GM12878 (cell line): Measurements from ENCODE around the gene PAK6. TPM values are rescaled to one million over a fixed set of nuclear protein-coding genes. Genes with fewer than 3 reads are reported as not detected.

ENCODE experiments used
- ATAC-seq: fragments of 200-7000 bp; cut with Tn5 transposase; 3 replicates; pipeline ENCODE4 v1.9.1; 2020; ENCODE audit warnings: mild to moderate bottlenecking, moderate library complexity
- BruUV-seq: library from RNA; stranded (reverse); fragments of 400-500 nt; replicated peaks from 2 replicates; lab custom pipeline; 2021; lab: Mats Ljungman, UMichigan
- CTCF ChIA-PET: fragments of 300-600 bp; sonication (Branson Sonifier 250); formaldehyde crosslinking; extraction: SDS; loops from one replicate; lab custom pipeline; 2021; ENCODE audit warnings: inconsistent platforms; lab: Yijun Ruan, JAX
- POLR2A ChIA-PET: fragments of 350-600 bp; formaldehyde crosslinking; extraction: SDS; loops from one replicate; lab custom pipeline; 2021; ENCODE audit warnings: inconsistent platforms; lab: Charles Lee
- RAD21 ChIA-PET: fragments of 300-600 bp; sonication (Branson Sonifier 250); formaldehyde crosslinking; loops from one replicate; lab custom pipeline; 2023; ENCODE audit warnings: antibody characterized with exemption; ENCODE audit not compliant: unreplicated experiment; lab: Charles Lee
- SMC1A ChIA-PET: fragments of 300-600 bp; sonication (Branson Sonifier 250); formaldehyde crosslinking; loops from one replicate; lab custom pipeline; 2023; ENCODE audit not compliant: unreplicated experiment, uncharacterized antibody; lab: Charles Lee
- DNase-seq: peaks from one replicate; pipeline ENCODE4 v3.0.0-alpha.2; 2011; ENCODE audit warnings: low read depth, low spot score
- FAIRE-seq: peaks from 3 replicates; lab custom pipeline; 2011; peaks lifted over from hg19 to GRCh38; lab: Jason Lieb, UNC
- H2AFZ ChIP-seq: 2 replicates; pipeline ENCODE4 v1.6.0; 2011; ENCODE audit warnings: low read depth, low read length, control low read depth; ENCODE audit not compliant: control insufficient read depth
- H3K27ac ChIP-seq: 2 replicates; pipeline ENCODE4 v1.5.1; 2011; ENCODE audit warnings: control low read depth; ENCODE audit not compliant: control insufficient read depth, insufficient read depth
- H3K27me3 ChIP-seq, 2 experiments: replicated peaks in 1 of 2; 2 replicates each; pipeline versions ENCODE4 v1.6.0 to v1.6.1; 2011; ENCODE audit warnings: low read length in 1 of 2; ENCODE audit not compliant: control insufficient read depth in 2 of 2, insufficient read depth in 2 of 2
- H3K36me3 ChIP-seq, 2 experiments: 2 replicates each; pipeline ENCODE4 v1.5.1; 2011; ENCODE audit warnings: low read length in 1 of 2; ENCODE audit not compliant: control insufficient read depth in 2 of 2, insufficient read depth in 2 of 2
- H3K4me1 ChIP-seq: 2 replicates; pipeline ENCODE4 v1.6.1; 2011; ENCODE audit warnings: mild to moderate bottlenecking, low read length, moderate library complexity, mixed read lengths; ENCODE audit not compliant: control insufficient read depth, insufficient read depth
- H3K4me2 ChIP-seq: 2 replicates; pipeline ENCODE4 v1.6.0; 2011; ENCODE audit warnings: control low read depth; ENCODE audit not compliant: control insufficient read depth, insufficient read depth
- H3K4me3 ChIP-seq: fragments of 200-600 bp; sonication (generic); 2 replicates; pipeline ENCODE4 v1.5.1; 2016
- H3K79me2 ChIP-seq: 2 replicates; pipeline ENCODE4 v1.6.0; 2011; ENCODE audit warnings: low read length; ENCODE audit not compliant: control insufficient read depth, insufficient read depth
- H3K9ac ChIP-seq: 2 replicates; pipeline ENCODE4 v1.8.0; 2011; ENCODE audit warnings: low read length, control low read depth, mixed read lengths; ENCODE audit not compliant: control insufficient read depth, insufficient read depth
- H3K9me3 ChIP-seq: replicated peaks from 3 replicates; pipeline ENCODE4 v1.5.1; 2011; ENCODE audit warnings: mild to moderate bottlenecking, low read length; ENCODE audit not compliant: control insufficient read depth, insufficient read depth
- H4K20me1 ChIP-seq: 2 replicates; pipeline ENCODE4 v1.6.0; 2011; ENCODE audit not compliant: control insufficient read depth, insufficient read depth
- CTCF ChIP-seq, 3 experiments: IDR thresholded peaks in 2 of 3; conservative IDR thresholded peaks in 1 of 3; 2 replicates each; pipeline ENCODE4 v1.5.1; 2011; ENCODE audit warnings: low read depth in 3 of 3, low read length in 3 of 3, mild to moderate bottlenecking in 3 of 3, control low read depth in 2 of 3, moderate library complexity in 2 of 3, inconsistent platforms in 1 of 3, mixed read lengths in 1 of 3; ENCODE audit not compliant: control insufficient read depth in 2 of 3, insufficient read depth in 1 of 3; ENCODE audit errors: extremely low read depth in 1 of 3
- CUX1 ChIP-seq: IDR thresholded peaks from 2 replicates; pipeline ENCODE4 v1.6.1; 2012; ENCODE audit warnings: improper control_type of control experiment, low read depth, low read length; ENCODE audit not compliant: insufficient replicate concordance
- EZH2 ChIP-seq: IDR thresholded peaks from 2 replicates; pipeline ENCODE4 v1.6.1; 2012; ENCODE audit warnings: low read depth, mild to moderate bottlenecking, control low read depth, inconsistent platforms, low read length, borderline replicate concordance; ENCODE audit not compliant: control insufficient read depth
- KAT2A ChIP-seq: conservative IDR thresholded peaks from 2 replicates; pipeline ENCODE4 v1.6.1; 2011; ENCODE audit warnings: low read depth, low read length; ENCODE audit not compliant: control insufficient read depth
- RFX5 ChIP-seq: IDR thresholded peaks from 2 replicates; pipeline ENCODE4 v1.6.1; 2011; ENCODE audit warnings: low read depth, low read length, improper control_type of control experiment
- SP1 ChIP-seq: IDR thresholded peaks from one replicate; pipeline ENCODE4 v1.6.1; 2011; ENCODE audit warnings: low read depth, low read length
- WGBS: methylation state at CpG from one replicate; pipeline ENCODE4 v1.1.6; 2016; ENCODE audit warnings: low lambda C conversion rate; ENCODE audit not compliant: insufficient replicate concordance, insufficient coverage; ENCODE audit errors: missing lambda C conversion rate; 5-methylcytosine and 5-hydroxymethylcytosine counted together
- in situ Hi-C: fragments of 300-500 bp; cut with MboI; formaldehyde crosslinking; loops from 9 replicates; pipeline ENCODE4 v1.14.3; 2018; ENCODE audit warnings: mixed read lengths
- intact Hi-C: fragments of 100-400 bp; cut with micrococcal nuclease; formaldehyde crosslinking; loops from one replicate; pipeline ENCODE4 v1.14.2; 2022; ENCODE audit not compliant: unreplicated experiment
- polyA plus RNA-seq, 11 experiments: library from polyadenylated mRNA; depleted of rRNA in 4 of 11; unstranded in 6 of 11; stranded (reverse) in 5 of 11; fragments of >200 nt; fragmentation: Nextera tagmentation in 4 of 11; fragmentation: Illumina TruSeq in 1 of 11; extraction: Ambion mirVana in 4 of 11; extraction: Trizol in 1 of 11; gene quantifications; 1 replicate in 1 of 11; 2 replicates in 10 of 11; pipeline versions ENCODE4 v1.2.1 to v1.2.3, GENCODE V29; 2011 to 2016; ENCODE audit warnings: inconsistent platforms in 2 of 11, missing spikeins in 2 of 11, low read depth in 1 of 11
- total RNA-seq, 4 experiments: library from RNA; depleted of rRNA in 3 of 4; stranded (reverse); fragments of >200 nt in 3 of 4; fragmentation: Illumina TruSeq in 1 of 4; extraction: Trizol in 1 of 4; gene quantifications; 2 replicates each; pipeline versions ENCODE4 v1.2.1 to v1.2.3, GENCODE V29; 2013 to 2021
- TF ChIP-seq, protein P1 (sequence below): IDR thresholded peaks from 2 replicates; pipeline ENCODE4 v1.6.1; 2011; ENCODE audit warnings: borderline replicate concordance, low read depth, mild to moderate bottlenecking, moderate library complexity, low read length; ENCODE audit not compliant: insufficient read depth, poor library complexity, severe bottlenecking

The PAK6 gene
- total and polyA plus RNA-seq, 10 of the 15 experiments (the other 5 are each of a cell fraction or from before 2014, with no cell fraction given): 0.07 to 0.92 (median 0.31) TPM; not detected in 2

GRCh38 chr15:40287968-40288367 is 49.1 kb downstream of the PAK6 start:
- H3K4me1 ChIP-seq: no peaks in the 10 kb centered on the region
- H3K4me3 ChIP-seq: no peak overlapping the region
- ChIA-PET CTCF (interaction anchor here (0.7 to 0.8 kb wide), 2 partner anchors 29 to 211 kb away, joined by 3 read pairs; no protein-coding TSS in a partner anchor), RAD21 (interaction anchor here (1.1 kb wide), 1 partner anchor 49 kb away, joined by 3 read pairs; no protein-coding TSS in a partner anchor), SMC1A (interaction anchor here (1.2 to 2.0 kb wide), 2 partner anchors 9 to 13 kb away, joined by 3 to 5 read pairs; no protein-coding TSS in a partner anchor), POLR2A (no interaction called here)
- DNase-seq (no peak), FAIRE-seq (no peak), ATAC-seq (no peak)
- no peaks in the 10 kb centered on the region; the same call in 2 of the 3 replicates for H3K9me3 ChIP-seq
- H4K20me1 ChIP-seq: no peaks in the 10 kb centered on the region
- H3K9ac ChIP-seq: no peak overlapping the region
- in situ Hi-C loops (no loop called here), intact Hi-C loops (no loop called here)
- no peak overlapping the region for H3K27ac ChIP-seq
- peaks cover 3 to 5% of the 10 kb centered on the region in 2 experiments; a peak in 3 of 4 replicates for H3K27me3 ChIP-seq
- H3K79me2 ChIP-seq: no peaks in the 10 kb centered on the region
- TF ChIP-seq CUX1: no peak
- TF ChIP-seq EZH2: no peak
- TF ChIP-seq, protein P1, sequence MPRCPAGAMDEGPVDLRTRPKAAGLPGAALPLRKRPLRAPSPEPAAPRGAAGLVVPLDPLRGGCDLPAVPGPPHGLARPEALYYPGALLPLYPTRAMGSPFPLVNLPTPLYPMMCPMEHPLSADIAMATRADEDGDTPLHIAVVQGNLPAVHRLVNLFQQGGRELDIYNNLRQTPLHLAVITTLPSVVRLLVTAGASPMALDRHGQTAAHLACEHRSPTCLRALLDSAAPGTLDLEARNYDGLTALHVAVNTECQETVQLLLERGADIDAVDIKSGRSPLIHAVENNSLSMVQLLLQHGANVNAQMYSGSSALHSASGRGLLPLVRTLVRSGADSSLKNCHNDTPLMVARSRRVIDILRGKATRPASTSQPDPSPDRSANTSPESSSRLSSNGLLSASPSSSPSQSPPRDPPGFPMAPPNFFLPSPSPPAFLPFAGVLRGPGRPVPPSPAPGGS: no peak
- no peak for TF ChIP-seq CTCF (IDR thresholded peaks at IDR 0.05 in 2 of 3, conservative IDR thresholded peaks at IDR 0.05 in 1 of 3; ENCODE audit: control insufficient read depth in 2 of 3, extremely low read depth in 1 of 3, insufficient read depth in 1 of 3, low read depth in 3 of 3, low read length in 3 of 3)
- no peak for TF ChIP-seq SP1
- TF ChIP-seq RFX5: no peak
- no peak for TF ChIP-seq KAT2A
- WGBS: 51% methylated on average over 4 of the region's 4 CpGs
- BruUV-seq: no TSS peak
- H2AFZ ChIP-seq: no peak overlapping the region
- no peaks in the 10 kb centered on the region for H3K36me3 ChIP-seq
- no peak overlapping the region for H3K4me2 ChIP-seq
